GM12873 (cell line): ENCODE measurements around the gene ZBTB40.

Experiments
- TF ChIP-seq, protein P1 (sequence below): IDR thresholded peaks from 2 replicates; pipeline ENCODE4 v1.5.1; 2012; ENCODE audit warnings: low read depth, mild to moderate bottlenecking, moderate library complexity, low read length, control low read depth; ENCODE audit not compliant: insufficient read depth; ENCODE audit errors: missing control alignments

ZBTB40 gene

GRCh38 chr1:22487781-22488180, 36.1 kb downstream of the ZBTB40 start:
- TF ChIP-seq, protein P1, sequence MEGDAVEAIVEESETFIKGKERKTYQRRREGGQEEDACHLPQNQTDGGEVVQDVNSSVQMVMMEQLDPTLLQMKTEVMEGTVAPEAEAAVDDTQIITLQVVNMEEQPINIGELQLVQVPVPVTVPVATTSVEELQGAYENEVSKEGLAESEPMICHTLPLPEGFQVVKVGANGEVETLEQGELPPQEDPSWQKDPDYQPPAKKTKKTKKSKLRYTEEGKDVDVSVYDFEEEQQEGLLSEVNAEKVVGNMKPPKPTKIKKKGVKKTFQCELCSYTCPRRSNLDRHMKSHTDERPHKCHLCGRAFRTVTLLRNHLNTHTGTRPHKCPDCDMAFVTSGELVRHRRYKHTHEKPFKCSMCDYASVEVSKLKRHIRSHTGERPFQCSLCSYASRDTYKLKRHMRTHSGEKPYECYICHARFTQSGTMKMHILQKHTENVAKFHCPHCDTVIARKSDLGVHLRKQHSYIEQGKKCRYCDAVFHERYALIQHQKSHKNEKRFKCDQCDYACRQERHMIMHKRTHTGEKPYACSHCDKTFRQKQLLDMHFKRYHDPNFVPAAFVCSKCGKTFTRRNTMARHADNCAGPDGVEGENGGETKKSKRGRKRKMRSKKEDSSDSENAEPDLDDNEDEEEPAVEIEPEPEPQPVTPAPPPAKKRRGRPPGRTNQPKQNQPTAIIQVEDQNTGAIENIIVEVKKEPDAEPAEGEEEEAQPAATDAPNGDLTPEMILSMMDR: no peak

- TF ChIP-seq, protein P1: no peak
Measured at GRCh38 chr1:22488319-22488718, 36.7 kb downstream of the ZBTB40 start.

DNA sequence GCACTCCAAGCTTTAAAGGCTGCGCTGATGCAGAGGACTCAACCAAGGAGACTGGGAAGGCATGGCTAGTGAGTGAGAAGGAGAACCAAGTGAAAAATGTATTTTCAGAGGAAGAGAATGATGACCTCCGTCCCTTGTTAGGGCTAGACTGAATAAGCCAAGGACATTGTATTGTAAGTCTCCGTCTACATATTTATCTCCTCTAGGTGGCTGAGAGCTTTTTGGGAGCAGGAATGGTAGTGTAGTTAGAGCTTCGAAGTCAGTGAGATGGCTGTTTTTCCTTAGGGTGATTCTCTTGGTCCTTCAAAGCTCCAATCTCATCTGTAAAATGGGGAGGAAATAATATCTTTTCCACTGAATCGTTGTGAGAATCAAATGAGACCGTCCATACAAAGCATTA, 37.6 kb downstream of the ZBTB40 start:
- TF ChIP-seq, protein P1: no peak

- TF ChIP-seq, protein P1: no peak
Measured at GRCh38 chr1:22489823-22490222, 38.2 kb downstream of the ZBTB40 start.

DNA sequence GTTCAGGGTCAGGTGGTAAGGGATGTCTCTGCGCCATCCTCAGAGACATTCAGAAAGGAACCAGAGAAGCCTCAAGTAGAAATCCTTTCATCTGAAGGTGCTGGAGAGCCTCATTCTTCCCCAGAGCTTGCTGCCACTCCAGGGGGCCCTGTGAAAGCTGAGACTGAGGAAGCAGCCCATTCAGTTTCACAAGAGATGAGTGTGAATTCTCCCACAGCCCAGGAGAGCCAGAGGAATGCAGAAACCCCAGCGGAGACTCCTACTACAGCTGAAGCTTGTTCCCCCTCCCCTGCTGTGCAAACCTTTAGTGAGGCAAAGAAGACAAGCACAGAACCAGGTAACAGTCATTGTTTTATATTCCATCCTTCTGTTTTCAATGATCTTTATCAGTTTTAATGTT, 38.7 kb downstream of the ZBTB40 start:
- TF ChIP-seq, protein P1: no peak

DNA sequence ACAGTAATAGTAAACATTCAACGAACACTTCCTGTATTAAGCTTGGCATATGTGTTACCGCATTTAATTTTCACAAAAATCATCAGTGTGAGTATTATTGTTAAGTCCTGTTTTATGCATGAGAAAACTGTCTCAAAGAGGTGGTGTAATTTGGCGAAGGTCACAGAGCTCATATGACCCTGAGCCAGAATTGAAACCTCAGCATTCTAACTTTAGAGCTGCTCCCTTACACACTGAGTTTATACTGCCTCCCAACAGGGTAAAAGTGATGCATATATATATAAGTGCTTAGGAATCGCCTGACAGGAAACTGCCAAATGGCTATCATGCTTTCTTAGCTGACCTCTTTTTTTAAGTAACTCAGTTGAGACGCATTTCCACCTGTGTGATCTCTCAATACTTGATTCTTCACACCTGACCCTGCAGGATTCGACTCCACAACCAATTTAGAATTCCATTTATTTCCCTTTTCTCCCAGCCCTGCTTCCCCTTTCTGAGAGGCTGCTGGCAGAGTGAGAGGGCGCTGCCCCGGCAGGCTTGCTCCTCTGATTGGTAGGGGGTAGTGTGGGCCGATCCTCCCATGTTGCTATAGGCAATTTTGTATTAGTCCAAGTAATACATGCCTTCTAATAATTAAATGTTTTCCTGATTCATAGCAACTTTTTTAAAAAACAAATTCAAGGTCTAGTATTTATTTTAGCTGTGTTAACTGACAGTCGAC, 40.5 kb downstream of the ZBTB40 start:
- TF ChIP-seq, protein P1: no peak

DNA sequence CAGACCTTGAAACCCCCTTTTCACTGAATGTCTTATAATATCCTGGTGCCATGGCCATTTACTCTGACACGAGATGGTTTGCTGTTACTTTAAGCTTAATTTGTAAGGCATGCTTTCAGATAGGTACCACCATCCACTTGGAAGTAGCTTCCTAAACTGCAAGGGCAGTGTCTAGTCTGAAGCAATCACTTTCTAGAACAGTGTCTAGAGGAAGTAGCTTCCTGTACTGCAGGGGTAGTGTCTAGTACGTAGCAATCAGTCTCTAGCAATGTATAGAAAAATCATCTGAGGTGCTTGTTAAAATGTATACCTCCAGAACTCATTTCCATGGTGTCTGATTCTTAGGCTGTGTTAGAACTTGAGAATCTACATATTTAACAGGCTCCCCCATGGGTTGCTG, 42.5 kb downstream of the ZBTB40 start:
- TF ChIP-seq, protein P1: no peak
